HG02642 (cell line): ENCODE results near the gene LZTS2.
A peak's percentile ranks its signal among the peaks of the same experiment; 100 is the strongest.

Experiments
- ATAC-seq: cut with Tn5 transposase; IDR thresholded peaks from one replicate; pipeline ENCODE4 v1.9.1; 2021; ENCODE audit warnings: mild to moderate bottlenecking; ENCODE audit not compliant: unreplicated experiment, poor library complexity

Gene LZTS2

DNA sequence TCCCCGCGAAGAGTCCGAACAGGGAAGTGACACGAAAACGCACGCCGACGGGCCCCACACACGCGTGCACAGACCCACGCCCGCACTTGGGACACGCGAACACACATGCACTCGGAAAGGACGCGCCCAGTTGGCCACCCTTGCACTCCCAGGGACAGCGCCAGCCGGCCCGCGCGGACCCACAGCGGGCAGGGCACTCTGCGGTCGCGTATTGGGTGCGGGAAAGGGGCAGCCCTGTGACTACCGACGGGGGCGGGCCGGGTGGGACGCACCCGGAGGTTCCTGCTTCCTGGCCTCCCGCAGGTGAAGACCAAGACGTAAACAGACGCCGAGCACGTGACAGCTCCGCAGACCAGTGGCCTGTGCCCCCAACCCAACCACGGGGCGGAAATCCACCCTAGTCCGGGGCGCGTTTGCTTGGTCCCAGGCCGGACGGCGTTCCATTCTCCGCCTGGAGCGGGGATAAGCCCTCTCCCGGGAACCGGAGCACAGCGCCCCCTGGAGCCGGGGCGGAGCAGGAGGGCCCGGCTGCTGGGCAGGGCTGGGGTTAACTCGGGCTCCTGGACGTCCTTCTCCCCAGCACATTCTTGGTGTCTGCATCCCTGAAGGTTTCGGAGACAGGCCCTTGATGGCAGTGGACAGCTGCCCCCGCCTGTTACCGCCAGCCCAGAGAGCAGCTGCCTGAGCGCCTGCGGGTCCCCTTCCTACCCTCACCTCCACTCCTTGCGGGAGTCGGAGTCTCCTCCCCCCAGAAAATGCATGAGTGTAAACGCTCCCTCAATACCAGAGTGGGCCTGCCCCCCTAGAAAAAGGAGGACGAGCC is 2.0 kb upstream of the LZTS2 start:
- peak; percentile 32 for ATAC-seq

DNA sequence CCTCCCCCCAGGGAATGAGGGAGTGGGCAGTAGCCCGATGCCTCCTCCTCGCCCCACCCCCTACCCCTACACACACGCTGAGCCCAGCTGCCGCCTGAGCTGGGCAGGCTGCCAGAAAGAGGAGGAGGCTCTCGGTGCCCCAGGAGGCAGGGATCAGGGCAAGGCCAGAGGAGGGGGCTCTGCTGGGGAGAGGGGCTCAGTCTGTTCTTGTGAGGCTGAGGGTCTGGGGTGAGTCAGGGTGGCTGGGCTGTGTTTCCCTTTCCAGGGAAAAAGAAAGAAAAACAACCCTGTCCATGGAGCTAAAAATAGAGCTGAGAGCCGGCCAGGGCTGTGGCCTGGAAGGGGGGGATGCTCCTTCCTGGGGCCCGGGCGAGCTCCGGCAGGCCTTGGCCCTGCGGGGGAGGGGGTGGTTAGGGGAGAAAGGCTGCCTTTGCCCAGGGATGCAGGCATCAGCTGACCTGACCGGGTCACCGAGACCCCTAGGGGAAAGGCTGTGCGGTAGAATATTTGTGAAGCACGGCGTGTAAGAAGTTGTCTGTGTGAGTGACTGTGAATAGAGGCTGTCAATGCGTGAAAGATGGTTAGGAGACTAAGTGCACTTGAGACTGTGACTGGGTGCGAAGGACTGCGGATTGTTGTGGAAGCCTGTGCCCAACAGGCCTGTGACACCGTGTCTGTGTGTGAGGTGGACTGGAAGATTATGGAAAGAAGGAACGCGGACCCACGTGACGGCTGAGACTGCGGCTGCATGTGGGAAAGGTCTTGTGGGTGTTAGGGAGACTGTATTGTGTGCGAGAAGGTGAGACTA is 1.2 kb upstream of the LZTS2 start:
- ATAC-seq = peak; percentile 25

DNA sequence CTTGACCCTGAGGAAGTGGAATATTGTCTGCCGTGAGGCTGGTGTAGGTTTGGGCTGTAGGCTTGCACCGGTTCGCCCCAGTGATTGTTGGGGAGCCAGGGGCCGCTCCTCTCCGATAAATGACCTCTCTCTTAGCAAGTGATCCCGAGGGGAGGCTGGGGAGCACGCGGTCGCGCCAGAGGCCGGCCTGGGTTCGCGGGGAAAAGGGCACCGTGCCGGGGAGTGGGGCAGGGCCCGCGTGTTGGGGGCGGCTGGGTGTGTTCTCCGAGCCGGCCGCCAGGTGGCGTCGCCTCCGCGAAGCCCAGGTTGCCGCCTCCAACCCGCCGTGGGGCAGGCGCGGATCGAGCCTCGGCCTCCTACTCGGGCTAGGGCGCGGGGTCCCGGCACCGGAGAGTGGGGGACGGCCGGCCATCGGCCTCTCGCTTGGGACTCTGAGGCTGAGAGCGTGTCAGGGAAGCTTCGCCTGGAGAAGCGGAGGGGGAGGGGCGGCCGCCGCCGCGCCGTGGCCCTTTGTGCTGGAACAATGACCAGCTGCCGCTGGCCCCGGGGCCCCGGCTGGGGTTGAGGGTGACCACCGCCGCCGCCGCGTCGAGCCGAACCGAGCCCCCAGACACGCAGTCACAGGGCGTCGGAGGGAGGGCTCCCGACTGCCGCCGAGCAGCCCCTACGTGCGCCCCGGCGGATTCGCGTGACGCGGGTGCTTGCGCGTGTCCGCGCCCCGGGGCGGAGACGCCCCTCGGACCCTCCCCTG is 442 bp upstream of the LZTS2 start:
- peak; percentile 54 for ATAC-seq

- ATAC-seq = no peak
Measured at GRCh38 chr10:101000127-101000914, 713 bp downstream of the LZTS2 start.

- ATAC-seq = no peak
Measured at GRCh38 chr10:101000915-101001658, 1.5 kb downstream of the LZTS2 start.

- no peak for ATAC-seq
Measured at GRCh38 chr10:101001659-101002035, 2.0 kb downstream of the LZTS2 start.

DNA sequence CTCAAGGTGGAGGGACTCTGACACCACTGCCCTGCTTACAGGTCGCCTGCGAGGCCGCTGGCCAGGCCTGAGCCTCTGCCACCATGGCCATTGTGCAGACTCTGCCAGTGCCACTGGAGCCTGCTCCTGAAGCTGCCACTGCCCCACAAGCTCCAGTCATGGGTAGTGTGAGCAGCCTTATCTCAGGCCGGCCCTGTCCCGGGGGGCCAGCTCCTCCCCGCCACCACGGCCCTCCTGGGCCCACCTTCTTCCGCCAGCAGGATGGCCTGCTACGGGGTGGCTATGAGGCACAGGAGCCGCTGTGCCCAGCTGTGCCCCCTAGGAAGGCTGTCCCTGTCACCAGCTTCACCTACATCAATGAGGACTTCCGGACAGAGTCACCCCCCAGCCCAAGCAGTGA is 2.8 kb downstream of the LZTS2 start:
- ATAC-seq = no peak

GRCh38 chr10:101003639-101004206 is 4.1 kb downstream of the LZTS2 start:
- ATAC-seq = no peak

GRCh38 chr10:101005361-101005760 is 5.8 kb downstream of the LZTS2 start:
- no peak for ATAC-seq

- ATAC-seq = no peak
Measured at GRCh38 chr10:101005869-101006567, 6.4 kb downstream of the LZTS2 start.

DNA sequence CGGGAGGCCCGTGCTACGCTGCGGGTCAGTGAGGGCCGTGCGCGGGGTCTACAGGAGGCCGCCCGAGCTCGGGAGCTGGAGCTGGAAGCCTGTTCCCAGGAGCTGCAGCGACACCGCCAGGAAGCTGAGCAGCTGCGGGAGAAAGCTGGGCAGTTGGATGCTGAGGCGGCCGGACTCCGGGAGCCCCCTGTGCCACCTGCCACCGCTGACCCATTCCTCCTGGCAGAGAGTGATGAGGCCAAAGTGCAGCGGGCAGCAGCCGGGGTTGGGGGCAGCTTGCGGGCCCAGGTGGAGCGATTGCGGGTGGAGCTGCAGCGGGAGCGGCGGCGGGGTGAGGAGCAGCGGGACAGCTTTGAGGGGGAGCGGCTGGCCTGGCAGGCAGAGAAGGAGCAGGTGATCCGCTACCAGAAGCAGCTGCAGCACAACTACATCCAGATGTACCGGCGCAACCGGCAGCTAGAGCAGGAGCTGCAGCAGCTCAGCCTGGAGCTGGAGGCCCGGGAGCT is 7.0 kb downstream of the LZTS2 start:
- no peak for ATAC-seq

DNA sequence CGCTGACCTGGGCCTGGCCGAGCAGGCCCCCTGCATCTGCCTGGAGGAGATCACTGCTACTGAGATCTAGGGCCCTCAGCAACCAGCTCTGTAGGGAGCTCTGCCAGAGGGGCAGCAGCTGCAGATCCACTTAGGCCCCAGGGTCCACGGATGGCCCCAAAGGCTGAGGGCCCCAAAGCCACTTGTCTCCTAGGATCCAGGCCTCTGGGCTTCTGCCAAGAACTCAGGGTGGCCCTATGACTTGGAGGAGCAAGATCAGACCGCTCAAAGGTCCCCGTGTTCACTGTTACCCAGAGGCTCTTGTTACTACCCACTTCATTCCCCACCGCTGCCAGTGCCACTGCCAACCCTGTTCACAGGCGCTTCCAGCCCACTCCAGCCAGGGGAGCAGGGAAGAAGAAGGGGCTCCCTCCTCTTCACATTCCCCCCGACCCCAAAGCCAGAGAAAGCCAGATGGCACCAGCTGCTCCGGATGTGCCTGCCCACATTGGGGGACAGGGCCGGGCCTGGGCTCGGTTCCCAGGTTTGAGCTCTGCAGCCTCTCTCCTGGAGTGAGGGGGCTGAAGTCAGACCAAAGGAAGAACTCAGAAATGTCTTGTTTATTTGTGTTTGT is 7.6 kb downstream of the LZTS2 start:
- no peak for ATAC-seq

DNA sequence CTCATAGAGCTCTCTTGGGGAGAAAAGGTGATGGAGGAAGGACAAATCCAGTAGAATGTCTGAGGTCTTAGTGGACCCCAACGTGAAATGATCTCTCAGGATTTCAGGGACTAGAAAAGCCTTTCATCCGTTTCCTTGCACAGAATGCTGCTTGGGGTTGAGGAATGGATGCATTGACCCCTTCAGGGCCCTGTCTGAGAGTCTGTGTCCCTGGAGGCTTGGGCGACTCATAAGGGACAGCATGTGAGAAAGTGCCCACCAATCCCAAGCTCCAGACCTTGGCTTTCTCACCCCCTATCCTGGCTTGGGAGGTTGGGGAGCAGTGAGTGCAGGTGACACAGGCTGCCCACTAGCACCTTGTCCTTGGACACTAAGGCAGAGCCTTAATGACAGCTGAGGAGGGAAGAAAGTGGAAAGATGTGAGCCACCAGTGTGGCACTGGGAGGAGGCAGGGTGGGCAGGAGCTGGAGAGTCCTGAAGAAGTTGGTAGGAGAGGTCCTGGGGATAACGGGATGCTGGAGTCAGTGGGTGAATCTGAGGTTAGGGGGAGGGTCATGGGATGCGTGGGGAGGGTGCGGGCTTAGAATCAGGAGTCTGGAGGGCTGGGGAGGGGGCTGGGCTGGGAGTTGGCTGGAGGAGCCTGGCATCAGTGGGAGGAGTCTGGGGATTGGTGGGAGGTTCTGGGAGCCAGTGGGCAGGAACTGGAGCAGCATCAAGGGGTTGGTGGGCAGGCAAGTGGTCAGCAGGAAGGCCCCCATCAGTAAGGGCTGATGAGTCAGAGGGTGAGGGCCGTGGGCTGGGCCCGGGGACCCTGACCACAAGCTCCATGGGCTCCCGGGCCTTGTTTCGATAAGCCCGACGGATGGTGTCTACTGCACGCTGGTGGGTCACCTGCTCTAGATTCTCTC is 8.6 kb downstream of the LZTS2 start:
- ATAC-seq = no peak

GRCh38 chr10:101008823-101009423 is 9.3 kb downstream of the LZTS2 start:
- ATAC-seq = no peak

GRCh38 chr10:101010329-101010728 is 10.7 kb downstream of the LZTS2 start:
- ATAC-seq = no peak
